Measurements from ENCODE around the gene EPB41L3.
"Not testable (repeated sequence)": the region's sequence is repeated elsewhere in the genome, so short reads cannot be mapped to it uniquely, and the experiment has no call there.

EPB41L3 gene

GRCh38 chr18:5530629-5531178 lies 13.1 kb downstream of the EPB41L3 start:
- DNase-seq = no peak

- DNase-seq = no peak
Observed at GRCh38 chr18:5529471-5529870, 14.3 kb downstream of the EPB41L3 start.

GRCh38 chr18:5527603-5528002 lies 16.2 kb downstream of the EPB41L3 start:
- DNase-seq = no peak

- no peak for DNase-seq
Observed at GRCh38 chr18:5524660-5525059, 19.1 kb downstream of the EPB41L3 start.

GRCh38 chr18:5521000-5521399 lies 22.8 kb downstream of the EPB41L3 start:
- DNase-seq = no peak

- DNase-seq = no peak
Observed at GRCh38 chr18:5520464-5520863, 23.3 kb downstream of the EPB41L3 start.

GRCh38 chr18:5519448-5520298 lies 24.1 kb downstream of the EPB41L3 start:
- no peak for DNase-seq

GRCh38 chr18:5518899-5519371 lies 24.9 kb downstream of the EPB41L3 start:
- no peak for DNase-seq

- DNase-seq = no peak
Observed at GRCh38 chr18:5518179-5518770, 25.5 kb downstream of the EPB41L3 start.

- DNase-seq = no peak
Observed at GRCh38 chr18:5516841-5517240, 27.0 kb downstream of the EPB41L3 start.

- no peak for DNase-seq
Observed at GRCh38 chr18:5515011-5515784, 28.6 kb downstream of the EPB41L3 start.

GRCh38 chr18:5513947-5514346 lies 29.9 kb downstream of the EPB41L3 start:
- no peak for DNase-seq

GRCh38 chr18:5512176-5512575 lies 31.6 kb downstream of the EPB41L3 start:
- DNase-seq = no peak

GRCh38 chr18:5511541-5511940 lies 32.3 kb downstream of the EPB41L3 start:
- DNase-seq = not testable (repeated sequence)

- DNase-seq = no peak
Observed at GRCh38 chr18:5510135-5510846, 33.5 kb downstream of the EPB41L3 start.

GRCh38 chr18:5508821-5509220 lies 35.0 kb downstream of the EPB41L3 start:
- DNase-seq = no peak

- no peak for DNase-seq
Observed at GRCh38 chr18:5507756-5508155, 36.0 kb downstream of the EPB41L3 start.

- DNase-seq = no peak
Observed at GRCh38 chr18:5506174-5506573, 37.6 kb downstream of the EPB41L3 start.

- DNase-seq = no peak
Observed at GRCh38 chr18:5503740-5504139, 40.1 kb downstream of the EPB41L3 start.

GRCh38 chr18:5500158-5500939 lies 43.4 kb downstream of the EPB41L3 start:
- no peak for DNase-seq

- no peak for DNase-seq
Observed at GRCh38 chr18:5498452-5498851, 45.3 kb downstream of the EPB41L3 start.

- DNase-seq = no peak
Observed at GRCh38 chr18:5496305-5496704, 47.5 kb downstream of the EPB41L3 start.

Data from activated CD4-positive, alpha-beta T cell treated with anti-CD3 and anti-CD28 coated beads, Interleukin-2, amount 50 U/mL, for 1 hour (primary cell).